HEK293 (cell line): ENCODE data around the gene SMARCD3.
A peak's percentile ranks its signal among the peaks of the same experiment; 100 is the strongest.

Experiments
- CTCF ChIA-PET: fragments of 350-600 bp; formaldehyde crosslinking; extraction: SDS; loops from one replicate; lab custom pipeline; 2021; ENCODE audit warnings: antibody characterized with exemption; lab: Yijun Ruan, JAX
- POLR2A ChIA-PET: fragments of 300-600 bp; formaldehyde crosslinking; extraction: SDS; loops from one replicate; lab custom pipeline; 2020; ENCODE audit warnings: antibody characterized with exemption, inconsistent platforms; lab: Yijun Ruan, JAX
- H3K27ac ChIP-seq: fragments of 200-500 bp; sonication (Bioruptor generic); 2 replicates; pipeline ENCODE4 v1.5.1; 2014; ENCODE audit warnings: low read depth, low read length, control low read depth, inconsistent platforms; ENCODE audit errors: extremely low read depth
- H3K36me3 ChIP-seq, 2 experiments: fragments of 200-500 bp in 1 of 2; sonication (Bioruptor generic) in 1 of 2; 1 replicate in 1 of 2; 2 replicates in 1 of 2; pipeline ENCODE4 v1.5.1; 2014 to 2017; ENCODE audit warnings: inconsistent platforms in 2 of 2, low read length in 2 of 2; ENCODE audit not compliant: control insufficient read depth in 2 of 2, insufficient read depth in 1 of 2
- H3K4me1 ChIP-seq: fragments of 200-500 bp; sonication (Bioruptor generic); 2 replicates; pipeline ENCODE4 v1.5.1; 2014; ENCODE audit warnings: mild to moderate bottlenecking, low read length, inconsistent platforms; ENCODE audit not compliant: control insufficient read depth, insufficient read depth
- H3K4me3 ChIP-seq: 2 replicates; pipeline ENCODE4 v1.5.1; 2011; ENCODE audit warnings: low read depth, mild to moderate bottlenecking, control low read depth, low read length, moderate library complexity
- H3K9me3 ChIP-seq: fragments of 200-500 bp; sonication (Bioruptor generic); 2 replicates; pipeline ENCODE4 v1.5.1; 2014; ENCODE audit warnings: low read depth, low read length, inconsistent platforms; ENCODE audit not compliant: control insufficient read depth, insufficient read depth
- SCRT1 ChIP-seq: fragments of 450-650 bp; formaldehyde crosslinking; IDR thresholded peaks from 2 replicates; pipeline ENCODE4 v1.5.1; 2016; ENCODE audit warnings: missing biosample characterization, missing genetic modification characterization, borderline replicate concordance
- SCRT2 ChIP-seq: fragments of 450-650 bp; formaldehyde crosslinking; IDR thresholded peaks from 2 replicates; pipeline ENCODE4 v1.5.1; 2016; ENCODE audit warnings: missing biosample characterization, missing genetic modification characterization
- SETDB1 ChIP-seq: IDR thresholded peaks from one replicate; pipeline ENCODE4 v1.6.1; 2017; ENCODE audit warnings: mild to moderate bottlenecking, low read length, moderate library complexity, mixed read lengths; ENCODE audit not compliant: insufficient read length
- SP7 ChIP-seq: fragments of 450-650 bp; formaldehyde crosslinking; IDR thresholded peaks from 2 replicates; pipeline ENCODE4 v1.5.1; 2016; ENCODE audit warnings: missing biosample characterization, missing genetic modification characterization
- ZBTB1 ChIP-seq: fragments of 450-650 bp; formaldehyde crosslinking; IDR thresholded peaks from 2 replicates; pipeline ENCODE4 v1.5.1; 2016; ENCODE audit warnings: missing biosample characterization, missing genetic modification characterization
- ZNF175 ChIP-seq: fragments of 450-650 bp; formaldehyde crosslinking; IDR thresholded peaks from 2 replicates; pipeline ENCODE4 v1.5.1; 2016; ENCODE audit warnings: missing biosample characterization, missing genetic modification characterization
- ZNF2 ChIP-seq: fragments of 450-650 bp; formaldehyde crosslinking; IDR thresholded peaks from 2 replicates; pipeline ENCODE4 v1.5.1; 2016; ENCODE audit warnings: missing biosample characterization, missing genetic modification characterization
- ZNF473 ChIP-seq: fragments of 450-650 bp; formaldehyde crosslinking; IDR thresholded peaks from 2 replicates; pipeline ENCODE4 v1.5.1; 2017; ENCODE audit warnings: missing biosample characterization, missing genetic modification characterization
- ZNF530 ChIP-seq: fragments of 450-650 bp; formaldehyde crosslinking; IDR thresholded peaks from 2 replicates; pipeline ENCODE4 v1.5.1; 2016; ENCODE audit warnings: low read depth, missing biosample characterization, missing genetic modification characterization
- ZNF585B ChIP-seq: fragments of 450-650 bp; formaldehyde crosslinking; IDR thresholded peaks from 2 replicates; pipeline ENCODE4 v1.5.1; 2016; ENCODE audit warnings: missing biosample characterization, missing genetic modification characterization
- ZNF610 ChIP-seq: fragments of 450-650 bp; formaldehyde crosslinking; IDR thresholded peaks from 2 replicates; pipeline ENCODE4 v1.5.1; 2016; ENCODE audit warnings: missing biosample characterization, missing genetic modification characterization, borderline replicate concordance
- ZNF629 ChIP-seq: fragments of 450-650 bp; formaldehyde crosslinking; IDR thresholded peaks from 2 replicates; pipeline ENCODE4 v1.5.1; 2017; ENCODE audit warnings: missing biosample characterization, missing genetic modification characterization
- ZNF768 ChIP-seq: fragments of 450-650 bp; formaldehyde crosslinking; IDR thresholded peaks from 2 replicates; pipeline ENCODE4 v1.5.1; 2018; ENCODE audit warnings: missing biosample characterization, mild to moderate bottlenecking, missing genetic modification characterization
- ZNF791 ChIP-seq: fragments of 450-650 bp; formaldehyde crosslinking; IDR thresholded peaks from 2 replicates; pipeline ENCODE4 v1.5.1; 2016; ENCODE audit warnings: missing biosample characterization, missing genetic modification characterization
- TF ChIP-seq, protein P1 (sequence below): fragments of 450-650 bp; formaldehyde crosslinking; IDR thresholded peaks from 2 replicates; pipeline ENCODE4 v1.5.1; 2016; ENCODE audit warnings: missing biosample characterization, missing genetic modification characterization
- TF ChIP-seq, protein P2 (sequence below): fragments of 450-650 bp; IDR thresholded peaks from 2 replicates; pipeline ENCODE4 v1.5.1; 2018; ENCODE audit warnings: missing biosample characterization, mild to moderate bottlenecking, missing genetic modification characterization
- TF ChIP-seq, protein P3 (sequence below): fragments of 450-650 bp; formaldehyde crosslinking; IDR thresholded peaks from 2 replicates; pipeline ENCODE4 v1.5.1; 2017; ENCODE audit warnings: missing biosample characterization, missing genetic modification characterization
- TF ChIP-seq, protein P4 (sequence below): fragments of 450-650 bp; formaldehyde crosslinking; IDR thresholded peaks from 2 replicates; pipeline ENCODE4 v1.5.1; 2016; ENCODE audit warnings: missing biosample characterization, missing genetic modification characterization
- TF ChIP-seq, protein P5 (sequence below): fragments of 450-650 bp; formaldehyde crosslinking; IDR thresholded peaks from 2 replicates; pipeline ENCODE4 v1.5.1; 2016; ENCODE audit warnings: missing biosample characterization, missing genetic modification characterization

Gene SMARCD3

DNA sequence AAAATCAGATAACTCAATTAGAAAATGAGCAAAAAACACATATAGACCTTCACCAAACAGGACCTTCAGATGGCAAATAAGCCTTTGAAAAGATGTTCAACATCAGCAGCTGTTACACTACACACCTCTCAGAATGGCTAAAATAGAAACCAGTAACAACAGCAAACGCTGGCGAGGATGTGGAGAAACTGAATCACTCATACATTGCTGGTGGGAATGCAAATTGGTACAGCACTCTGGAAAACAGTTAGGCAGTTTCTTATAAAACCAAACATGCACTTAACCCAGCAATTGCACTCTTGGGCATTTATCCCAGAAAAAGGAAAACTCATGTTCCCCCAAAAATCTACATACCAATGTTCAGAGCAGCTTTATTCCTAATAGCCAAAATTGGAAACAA, 37.7 kb upstream of the SMARCD3 start:
- TF ChIP-seq SP7 (no peak), SETDB1 (no peak)
- TF ChIP-seq, all 188 proteins: peak for 0
- CTCF ChIA-PET = interaction anchor here (0.7 to 1.5 kb wide), 3 partner anchors 24 to 58 kb away, joined by 3 to 5 read pairs (median 4); no protein-coding TSS in a partner anchor

DNA sequence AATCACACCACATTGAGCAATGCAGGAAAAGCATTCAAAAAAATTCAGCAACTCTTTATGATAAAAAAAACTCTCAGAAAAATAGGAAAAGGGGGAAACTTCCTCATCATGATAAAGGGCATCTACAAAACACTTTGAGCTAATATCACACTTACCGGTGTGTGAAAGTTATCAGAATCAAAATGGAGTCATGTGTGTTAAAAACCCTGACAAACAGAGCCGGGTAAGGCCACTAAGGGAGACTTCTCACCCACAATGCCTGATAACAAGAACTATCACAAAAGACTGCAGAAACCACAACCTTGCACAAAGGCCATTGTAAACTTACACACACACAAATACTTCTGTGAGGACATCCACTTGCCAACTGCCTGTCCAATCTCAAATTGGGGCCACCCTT, 34.8 kb upstream of the SMARCD3 start:
- CTCF ChIA-PET = interaction anchor here (1.0 kb wide), 1 partner anchor 111 kb away, joined by 5 read pairs; no protein-coding TSS in a partner anchor
- Histone ChIP-seq H3K4me1 (no peaks in the 10 kb centered on the region), H3K9me3 (no peaks in the 10 kb centered on the region), H3K36me3 (no peaks in the 10 kb centered on the region), H3K4me3 (no peak overlapping the region), H3K27ac (no peak overlapping the region)
- TF ChIP-seq, protein P1, sequence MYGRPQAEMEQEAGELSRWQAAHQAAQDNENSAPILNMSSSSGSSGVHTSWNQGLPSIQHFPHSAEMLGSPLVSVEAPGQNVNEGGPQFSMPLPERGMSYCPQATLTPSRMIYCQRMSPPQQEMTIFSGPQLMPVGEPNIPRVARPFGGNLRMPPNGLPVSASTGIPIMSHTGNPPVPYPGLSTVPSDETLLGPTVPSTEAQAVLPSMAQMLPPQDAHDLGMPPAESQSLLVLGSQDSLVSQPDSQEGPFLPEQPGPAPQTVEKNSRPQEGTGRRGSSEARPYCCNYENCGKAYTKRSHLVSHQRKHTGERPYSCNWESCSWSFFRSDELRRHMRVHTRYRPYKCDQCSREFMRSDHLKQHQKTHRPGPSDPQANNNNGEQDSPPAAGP (tag by site-specific recombination) = no peak
- TF ChIP-seq, protein P2, sequence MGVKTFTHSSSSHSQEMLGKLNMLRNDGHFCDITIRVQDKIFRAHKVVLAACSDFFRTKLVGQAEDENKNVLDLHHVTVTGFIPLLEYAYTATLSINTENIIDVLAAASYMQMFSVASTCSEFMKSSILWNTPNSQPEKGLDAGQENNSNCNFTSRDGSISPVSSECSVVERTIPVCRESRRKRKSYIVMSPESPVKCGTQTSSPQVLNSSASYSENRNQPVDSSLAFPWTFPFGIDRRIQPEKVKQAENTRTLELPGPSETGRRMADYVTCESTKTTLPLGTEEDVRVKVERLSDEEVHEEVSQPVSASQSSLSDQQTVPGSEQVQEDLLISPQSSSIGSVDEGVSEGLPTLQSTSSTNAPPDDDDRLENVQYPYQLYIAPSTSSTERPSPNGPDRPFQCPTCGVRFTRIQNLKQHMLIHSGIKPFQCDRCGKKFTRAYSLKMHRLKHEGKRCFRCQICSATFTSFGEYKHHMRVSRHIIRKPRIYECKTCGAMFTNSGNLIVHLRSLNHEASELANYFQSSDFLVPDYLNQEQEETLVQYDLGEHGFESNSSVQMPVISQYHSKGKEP (tag by site-specific recombination) = no peak
- TF ChIP-seq, protein P3, sequence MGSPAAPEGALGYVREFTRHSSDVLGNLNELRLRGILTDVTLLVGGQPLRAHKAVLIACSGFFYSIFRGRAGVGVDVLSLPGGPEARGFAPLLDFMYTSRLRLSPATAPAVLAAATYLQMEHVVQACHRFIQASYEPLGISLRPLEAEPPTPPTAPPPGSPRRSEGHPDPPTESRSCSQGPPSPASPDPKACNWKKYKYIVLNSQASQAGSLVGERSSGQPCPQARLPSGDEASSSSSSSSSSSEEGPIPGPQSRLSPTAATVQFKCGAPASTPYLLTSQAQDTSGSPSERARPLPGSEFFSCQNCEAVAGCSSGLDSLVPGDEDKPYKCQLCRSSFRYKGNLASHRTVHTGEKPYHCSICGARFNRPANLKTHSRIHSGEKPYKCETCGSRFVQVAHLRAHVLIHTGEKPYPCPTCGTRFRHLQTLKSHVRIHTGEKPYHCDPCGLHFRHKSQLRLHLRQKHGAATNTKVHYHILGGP (tag by site-specific recombination) = no peak
- TF ChIP-seq ZNF530 (tag by site-specific recombination) = no peak
- no peak for TF ChIP-seq ZNF473 (tag by site-specific recombination)
- no peak for TF ChIP-seq ZNF2 (tag by site-specific recombination)
- no peak for TF ChIP-seq ZNF768
- POLR2A ChIA-PET = no interaction called here

More for the DNA sequence above, 37.7 kb upstream of the SMARCD3 start:
- H3K4me3 ChIP-seq = no peak overlapping the region
- H3K9me3 ChIP-seq = no peaks in the 10 kb centered on the region
- POLR2A ChIA-PET = interaction anchor here (1.0 kb wide), 1 partner anchor 9 kb away, joined by 4 read pairs; no protein-coding TSS in a partner anchor
- no peaks in the 10 kb centered on the region for H3K4me1 ChIP-seq
- no peaks in the 10 kb centered on the region for H3K36me3 ChIP-seq
- H3K27ac ChIP-seq = no peak overlapping the region

DNA sequence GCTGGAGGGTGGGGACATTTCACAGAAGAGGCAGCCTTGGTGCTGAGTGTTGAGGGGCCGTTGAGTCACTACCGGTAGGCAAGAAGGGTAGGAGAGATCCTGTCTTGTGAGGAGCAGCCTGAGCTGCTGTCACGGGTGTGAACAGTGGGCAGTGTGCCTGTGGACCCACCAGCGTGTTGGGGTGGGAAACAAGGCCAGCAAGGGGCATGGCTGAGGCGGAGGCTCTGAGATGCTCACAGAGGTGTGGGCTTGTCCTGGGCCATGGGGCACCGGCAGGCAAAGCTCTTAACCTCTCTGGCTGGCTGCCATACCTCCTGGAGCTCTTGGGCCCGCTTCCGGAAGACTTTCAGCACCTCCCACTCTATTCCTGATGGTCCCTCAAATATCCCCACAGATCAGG, 33.6 kb upstream of the SMARCD3 start:
- no peaks in the 10 kb centered on the region for H3K4me1 ChIP-seq
- H3K9me3 ChIP-seq = no peaks in the 10 kb centered on the region
- H3K36me3 ChIP-seq = no peaks in the 10 kb centered on the region
- ChIA-PET CTCF (no interaction called here), POLR2A (no interaction called here)
- TF ChIP-seq ZNF585B (tag by site-specific recombination) (no peak), ZNF175 (tag by site-specific recombination) (no peak)
- TF ChIP-seq, protein P4, sequence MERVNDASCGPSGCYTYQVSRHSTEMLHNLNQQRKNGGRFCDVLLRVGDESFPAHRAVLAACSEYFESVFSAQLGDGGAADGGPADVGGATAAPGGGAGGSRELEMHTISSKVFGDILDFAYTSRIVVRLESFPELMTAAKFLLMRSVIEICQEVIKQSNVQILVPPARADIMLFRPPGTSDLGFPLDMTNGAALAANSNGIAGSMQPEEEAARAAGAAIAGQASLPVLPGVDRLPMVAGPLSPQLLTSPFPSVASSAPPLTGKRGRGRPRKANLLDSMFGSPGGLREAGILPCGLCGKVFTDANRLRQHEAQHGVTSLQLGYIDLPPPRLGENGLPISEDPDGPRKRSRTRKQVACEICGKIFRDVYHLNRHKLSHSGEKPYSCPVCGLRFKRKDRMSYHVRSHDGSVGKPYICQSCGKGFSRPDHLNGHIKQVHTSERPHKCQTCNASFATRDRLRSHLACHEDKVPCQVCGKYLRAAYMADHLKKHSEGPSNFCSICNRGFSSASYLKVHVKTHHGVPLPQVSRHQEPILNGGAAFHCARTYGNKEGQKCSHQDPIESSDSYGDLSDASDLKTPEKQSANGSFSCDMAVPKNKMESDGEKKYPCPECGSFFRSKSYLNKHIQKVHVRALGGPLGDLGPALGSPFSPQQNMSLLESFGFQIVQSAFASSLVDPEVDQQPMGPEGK (tag by site-specific recombination) = no peak
- H3K27ac ChIP-seq = no peak overlapping the region
- no peak overlapping the region for H3K4me3 ChIP-seq

DNA sequence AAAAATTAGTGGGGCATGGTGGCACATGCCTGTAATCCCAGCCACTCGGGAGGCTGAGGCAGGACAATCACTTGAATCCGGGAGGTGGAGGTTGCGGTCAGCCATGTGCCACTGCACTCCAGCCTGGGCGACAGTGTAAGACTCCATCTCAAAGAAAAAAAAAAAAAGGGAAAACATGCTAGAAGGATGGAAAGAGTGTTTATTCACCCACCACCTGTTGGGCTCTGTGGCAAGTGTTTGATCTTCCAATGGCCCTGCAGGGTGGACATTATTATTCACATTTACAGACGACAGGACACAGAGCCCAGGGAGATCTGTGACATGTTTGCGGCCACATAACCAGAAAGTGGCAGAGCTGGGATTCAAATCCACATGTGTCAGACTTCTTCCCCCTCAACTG, 33.2 kb upstream of the SMARCD3 start:
- POLR2A ChIA-PET = no interaction called here
- Histone ChIP-seq H3K27ac (no peak overlapping the region), H3K9me3 (no peaks in the 10 kb centered on the region), H3K4me3 (no peak overlapping the region), H3K36me3 (no peaks in the 10 kb centered on the region), H3K4me1 (no peaks in the 10 kb centered on the region)
- CTCF ChIA-PET = no interaction called here
- no peak for TF ChIP-seq ZBTB1 (tag by site-specific recombination)
- peak; percentile 67; the same call in 1 of the 2 replicates for TF ChIP-seq SCRT1 (tag by site-specific recombination)
- TF ChIP-seq ZNF610 (tag by site-specific recombination) = no peak
- TF ChIP-seq SCRT2 (tag by site-specific recombination) = peak; percentile 70
- no peak for TF ChIP-seq ZNF629
- no peak for TF ChIP-seq ZNF530 (tag by site-specific recombination)
- TF ChIP-seq, protein P5, sequence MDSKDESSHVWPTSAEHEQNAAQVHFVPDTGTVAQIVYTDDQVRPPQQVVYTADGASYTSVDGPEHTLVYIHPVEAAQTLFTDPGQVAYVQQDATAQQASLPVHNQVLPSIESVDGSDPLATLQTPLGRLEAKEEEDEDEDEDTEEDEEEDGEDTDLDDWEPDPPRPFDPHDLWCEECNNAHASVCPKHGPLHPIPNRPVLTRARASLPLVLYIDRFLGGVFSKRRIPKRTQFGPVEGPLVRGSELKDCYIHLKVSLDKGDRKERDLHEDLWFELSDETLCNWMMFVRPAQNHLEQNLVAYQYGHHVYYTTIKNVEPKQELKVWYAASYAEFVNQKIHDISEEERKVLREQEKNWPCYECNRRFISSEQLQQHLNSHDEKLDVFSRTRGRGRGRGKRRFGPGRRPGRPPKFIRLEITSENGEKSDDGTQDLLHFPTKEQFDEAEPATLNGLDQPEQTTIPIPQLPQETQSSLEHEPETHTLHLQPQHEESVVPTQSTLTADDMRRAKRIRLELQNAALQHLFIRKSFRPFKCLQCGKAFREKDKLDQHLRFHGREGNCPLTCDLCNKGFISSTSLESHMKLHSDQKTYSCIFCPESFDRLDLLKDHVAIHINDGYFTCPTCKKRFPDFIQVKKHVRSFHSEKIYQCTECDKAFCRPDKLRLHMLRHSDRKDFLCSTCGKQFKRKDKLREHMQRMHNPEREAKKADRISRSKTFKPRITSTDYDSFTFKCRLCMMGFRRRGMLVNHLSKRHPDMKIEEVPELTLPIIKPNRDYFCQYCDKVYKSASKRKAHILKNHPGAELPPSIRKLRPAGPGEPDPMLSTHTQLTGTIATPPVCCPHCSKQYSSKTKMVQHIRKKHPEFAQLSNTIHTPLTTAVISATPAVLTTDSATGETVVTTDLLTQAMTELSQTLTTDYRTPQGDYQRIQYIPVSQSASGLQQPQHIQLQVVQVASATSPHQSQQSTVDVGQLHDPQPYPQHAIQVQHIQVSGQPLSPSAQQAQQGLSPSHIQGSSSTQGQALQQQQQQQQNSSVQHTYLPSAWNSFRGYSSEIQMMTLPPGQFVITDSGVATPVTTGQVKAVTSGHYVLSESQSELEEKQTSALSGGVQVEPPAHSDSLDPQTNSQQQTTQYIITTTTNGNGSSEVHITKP (tag by site-specific recombination) = no peak
- TF ChIP-seq ZNF791 (tag by site-specific recombination) = no peak
